DOHH2 (cell line): ENCODE data around the gene CFAP57.

ENCODE experiments used
- EZH2phosphoT487 ChIP-seq: fragments of 200-600 bp; sonication (generic); IDR thresholded peaks from 2 replicates; pipeline ENCODE4 v1.6.1; 2017; ENCODE audit warnings: borderline replicate concordance, mild to moderate bottlenecking, antibody characterized with exemption, low read length, moderate library complexity, mixed read lengths
- TF ChIP-seq, protein P1 (sequence below): fragments of 200-600 bp; sonication (generic); IDR thresholded peaks from one replicate; pipeline ENCODE4 v1.5.1; 2014; ENCODE audit warnings: antibody characterized with exemption, mild to moderate bottlenecking, low read depth, low read length; ENCODE audit not compliant: poor library complexity, severe bottlenecking

DNA sequence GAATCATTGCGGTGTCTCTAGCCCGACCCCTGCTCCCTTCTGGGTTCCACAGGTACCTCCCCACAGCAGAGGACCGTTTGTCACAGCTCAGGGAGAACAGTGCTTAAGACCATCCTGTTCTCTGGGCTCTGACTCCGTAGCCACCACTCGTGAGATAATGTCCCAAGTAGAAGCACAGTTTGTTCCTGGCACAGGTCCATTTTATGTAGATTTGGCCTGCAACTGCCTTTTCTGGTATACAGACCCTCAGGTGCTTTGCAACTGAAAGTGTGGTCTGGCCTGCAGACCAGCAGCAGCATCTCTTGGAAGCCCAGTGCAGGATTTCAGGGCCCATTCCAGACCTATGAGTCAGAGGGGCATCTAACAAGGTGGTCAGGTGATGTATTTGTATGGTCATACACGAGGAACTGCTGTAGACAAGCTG lies 69.3 kb downstream of the CFAP57 start:
- TF ChIP-seq, protein P1, sequence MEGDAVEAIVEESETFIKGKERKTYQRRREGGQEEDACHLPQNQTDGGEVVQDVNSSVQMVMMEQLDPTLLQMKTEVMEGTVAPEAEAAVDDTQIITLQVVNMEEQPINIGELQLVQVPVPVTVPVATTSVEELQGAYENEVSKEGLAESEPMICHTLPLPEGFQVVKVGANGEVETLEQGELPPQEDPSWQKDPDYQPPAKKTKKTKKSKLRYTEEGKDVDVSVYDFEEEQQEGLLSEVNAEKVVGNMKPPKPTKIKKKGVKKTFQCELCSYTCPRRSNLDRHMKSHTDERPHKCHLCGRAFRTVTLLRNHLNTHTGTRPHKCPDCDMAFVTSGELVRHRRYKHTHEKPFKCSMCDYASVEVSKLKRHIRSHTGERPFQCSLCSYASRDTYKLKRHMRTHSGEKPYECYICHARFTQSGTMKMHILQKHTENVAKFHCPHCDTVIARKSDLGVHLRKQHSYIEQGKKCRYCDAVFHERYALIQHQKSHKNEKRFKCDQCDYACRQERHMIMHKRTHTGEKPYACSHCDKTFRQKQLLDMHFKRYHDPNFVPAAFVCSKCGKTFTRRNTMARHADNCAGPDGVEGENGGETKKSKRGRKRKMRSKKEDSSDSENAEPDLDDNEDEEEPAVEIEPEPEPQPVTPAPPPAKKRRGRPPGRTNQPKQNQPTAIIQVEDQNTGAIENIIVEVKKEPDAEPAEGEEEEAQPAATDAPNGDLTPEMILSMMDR, result no peak
- no peak for TF ChIP-seq EZH2phosphoT487
